ENCODE results near the gene CEP128.

- TF ChIP-seq POLR2A (IDR thresholded peaks at IDR 0.05) (no peak), CTCF (IDR thresholded peaks at IDR 0.05) (no peak)
These were observed 1.4 kb downstream of the CEP128 start for GRCh38 chr14:80940146-80940545.
